HEK293T (cell line): Measurements from ENCODE around the gene CBX2.

ENCODE experiments used
- ARNT ChIP-seq: fragments of 450-650 bp; IDR thresholded peaks from 2 replicates; pipeline ENCODE4 v1.6.1; 2017; ENCODE audit warnings: mild to moderate bottlenecking
- FOXM1 ChIP-seq: fragments of 450-650 bp; IDR thresholded peaks from 2 replicates; pipeline ENCODE4 v1.6.1; 2017; ENCODE audit warnings: mild to moderate bottlenecking, borderline replicate concordance
- HDGF ChIP-seq: fragments of 450-650 bp; IDR thresholded peaks from 2 replicates; pipeline ENCODE4 v1.6.1; 2017; ENCODE audit warnings: antibody characterized with exemption, borderline replicate concordance
- LEF1 ChIP-seq: fragments of 450-650 bp; IDR thresholded peaks from 2 replicates; pipeline ENCODE4 v1.6.1; 2017; ENCODE audit warnings: mild to moderate bottlenecking, borderline replicate concordance
- SP1 ChIP-seq: fragments of 450-650 bp; IDR thresholded peaks from 2 replicates; pipeline ENCODE4 v1.6.1; 2017

- no peak for TF ChIP-seq FOXM1
- TF ChIP-seq SP1: no peak
- TF ChIP-seq LEF1: no peak
- TF ChIP-seq HDGF: no peak
- no peak for TF ChIP-seq ARNT
Measured at GRCh38 chr17:79757140-79757745, 20.7 kb upstream of the CBX2 start.
